Measurements from ENCODE around the gene TMPRSS5.

The TMPRSS5 gene

GRCh38 chr11:113670149-113670830 lies 35.8 kb downstream of the TMPRSS5 start:
- DNase-seq (ENCODE audit: low spot score): no peak

DNA sequence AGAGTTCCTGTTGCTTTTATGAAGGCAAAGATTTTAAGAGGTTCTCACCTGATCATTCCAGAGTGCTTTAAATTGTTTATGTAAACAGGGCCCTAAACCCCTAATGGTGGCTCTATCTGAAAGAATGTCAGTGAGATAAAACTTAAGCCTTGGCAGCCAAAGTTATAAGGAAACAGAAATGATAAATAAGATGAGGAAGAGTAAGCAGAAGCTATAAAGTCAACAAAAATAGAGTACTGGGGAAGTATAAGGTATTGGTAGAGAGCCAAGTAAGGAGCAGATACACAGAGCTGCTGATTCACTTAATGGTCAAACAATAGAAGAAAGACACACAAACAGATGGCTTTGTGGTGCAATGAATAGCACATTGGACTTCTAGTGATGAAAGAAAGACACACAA lies 37.9 kb downstream of the TMPRSS5 start:
- DNase-seq (ENCODE audit: low spot score): no peak

GRCh38 chr11:113667801-113668200 lies 38.3 kb downstream of the TMPRSS5 start:
- no peak for DNase-seq (ENCODE audit: low spot score)

DNA sequence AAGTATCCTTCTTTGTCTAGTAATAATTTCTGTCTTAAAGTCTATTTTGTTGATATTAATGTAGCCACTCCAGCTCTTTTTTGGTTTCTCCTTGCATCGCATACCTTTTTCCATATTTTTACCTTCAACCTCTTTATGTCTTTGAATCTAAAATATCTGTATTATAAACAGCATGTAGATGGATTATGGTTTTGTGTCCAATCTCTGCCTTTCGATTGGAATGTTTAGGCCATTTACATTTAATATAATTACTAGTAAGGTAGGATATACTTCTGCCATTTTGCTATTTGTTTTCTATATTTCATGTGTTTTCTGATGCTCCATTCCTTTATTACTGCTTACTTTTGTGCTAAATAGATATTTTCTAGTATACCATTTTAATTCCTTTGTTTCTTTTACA lies 39.5 kb downstream of the TMPRSS5 start:
- no peak for DNase-seq (ENCODE audit: low spot score)

DNA sequence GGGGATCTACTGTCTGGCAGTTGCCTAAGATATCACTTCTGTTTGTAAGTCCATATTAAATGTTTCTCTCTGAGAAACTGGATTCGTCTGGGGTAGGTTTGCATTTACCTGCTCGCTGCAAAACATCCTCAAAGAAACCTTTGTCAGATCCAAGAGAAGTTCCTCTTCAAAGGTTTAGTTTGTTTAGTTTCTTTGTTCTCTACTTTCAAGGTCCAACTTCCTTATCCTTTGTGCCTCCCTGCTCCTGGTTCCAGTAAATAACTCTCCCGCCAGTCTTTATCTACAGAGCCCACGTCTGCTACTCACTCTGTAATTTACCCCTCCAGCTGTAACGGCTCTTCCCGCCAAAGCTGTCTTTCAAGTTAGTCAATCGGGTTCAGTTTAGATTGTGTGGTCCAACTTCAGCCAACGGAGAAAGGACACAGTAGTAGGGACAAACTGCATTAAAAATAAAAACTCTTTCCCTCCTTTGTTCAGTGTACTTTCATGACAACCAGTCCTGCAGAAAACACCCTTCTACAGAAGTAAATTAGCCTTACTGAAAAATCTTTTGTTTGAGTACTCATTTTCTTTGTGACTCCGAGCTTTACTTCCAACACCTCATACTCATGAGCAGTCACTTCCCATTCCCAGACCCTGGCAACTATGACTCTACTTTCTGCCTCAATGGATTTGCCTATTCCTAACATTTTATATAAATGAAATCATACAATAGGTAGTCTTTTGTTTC lies 41.0 kb downstream of the TMPRSS5 start:
- DNase-seq (ENCODE audit: low spot score): no peak

DNA sequence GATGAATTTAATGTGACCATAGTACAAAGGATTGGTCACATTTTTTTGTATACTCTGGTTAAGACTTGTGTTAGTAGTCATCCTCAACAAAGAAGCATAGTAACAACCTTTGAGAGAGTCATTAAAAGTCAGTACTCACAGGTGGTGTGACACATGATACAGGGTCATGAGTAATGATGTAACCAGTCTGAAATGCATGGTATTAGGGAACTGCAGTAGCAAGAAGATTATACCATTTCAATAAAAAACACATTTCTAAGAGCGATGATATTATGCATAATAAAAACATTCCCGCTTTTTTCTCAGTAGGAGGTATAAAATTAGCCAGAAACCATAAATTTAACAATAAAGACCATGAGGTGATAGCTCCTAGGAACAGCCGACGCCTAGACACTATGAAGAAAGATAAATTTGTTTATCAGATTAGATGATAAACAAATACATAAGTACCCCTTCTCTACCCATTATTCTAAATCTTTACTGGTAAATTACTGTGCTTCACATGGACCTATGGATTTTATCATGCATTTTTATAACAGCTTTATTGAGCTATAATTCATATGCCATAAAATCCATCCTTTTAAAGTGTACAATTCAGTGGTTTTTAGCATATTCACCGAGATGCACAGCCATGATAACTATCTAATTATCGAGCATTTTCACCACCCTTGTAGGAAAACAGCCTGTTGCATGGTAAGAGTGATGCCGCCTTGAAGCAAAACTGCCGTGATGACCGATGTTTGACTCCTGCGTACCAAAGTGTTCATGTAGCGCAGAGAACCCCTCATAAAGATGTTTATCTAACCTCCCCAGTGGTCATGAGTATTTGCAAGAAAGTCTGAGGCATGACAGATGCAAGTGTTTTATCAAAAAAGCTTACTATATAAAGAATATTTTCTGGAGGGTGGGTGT lies 41.8 kb downstream of the TMPRSS5 start:
- DNase-seq (ENCODE audit: low spot score): no peak

GRCh38 chr11:113663567-113663966 lies 42.5 kb downstream of the TMPRSS5 start:
- no peak for DNase-seq (ENCODE audit: low spot score)

GRCh38 chr11:113655771-113656170 lies 50.3 kb downstream of the TMPRSS5 start:
- DNase-seq (ENCODE audit: low spot score): no peak

DNA sequence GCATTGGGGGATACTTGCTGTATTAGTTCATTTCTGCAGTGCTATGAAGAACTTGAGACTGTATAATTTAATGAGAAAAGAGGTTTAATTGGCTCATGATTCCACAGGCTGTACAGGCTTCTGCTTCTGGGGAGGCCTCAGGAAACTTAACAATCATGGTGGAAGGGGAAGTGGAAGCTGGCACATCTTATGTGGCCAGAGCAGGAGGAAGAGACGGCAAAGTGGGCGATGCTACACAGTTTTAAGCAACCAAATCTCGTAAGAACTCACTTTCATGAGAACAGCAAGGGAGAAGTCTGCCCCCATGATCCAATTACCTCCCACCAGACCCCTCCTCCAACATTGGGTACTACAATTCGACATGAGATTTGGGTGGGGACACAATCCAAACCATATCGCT lies 55.1 kb downstream of the TMPRSS5 start:
- DNase-seq (ENCODE audit: low spot score): no peak

- DNase-seq (ENCODE audit: low spot score): no peak
Measured at GRCh38 chr11:113649311-113649710, 56.8 kb downstream of the TMPRSS5 start.

GRCh38 chr11:113647856-113648255 lies 58.3 kb downstream of the TMPRSS5 start:
- DNase-seq (ENCODE audit: low spot score): no peak

DNA sequence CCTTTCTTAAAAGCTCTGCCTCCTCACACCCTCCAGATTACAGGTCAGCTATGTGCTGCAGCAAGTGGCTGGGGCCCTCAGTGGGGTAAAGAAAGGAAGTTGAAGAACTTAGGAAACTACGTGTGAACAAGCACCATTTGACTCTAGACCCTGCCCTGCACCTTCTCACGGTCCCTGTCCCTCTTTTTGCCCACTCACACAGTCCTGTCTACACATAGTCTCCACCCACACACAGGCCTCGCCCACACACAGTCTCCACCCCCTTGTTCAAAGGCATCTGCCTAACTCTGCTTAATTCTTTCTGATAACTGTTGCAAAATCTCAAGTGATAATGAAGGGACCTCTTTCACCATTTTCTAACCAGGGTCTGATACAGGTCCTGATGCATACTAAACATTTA lies 59.0 kb downstream of the TMPRSS5 start:
- no peak for DNase-seq (ENCODE audit: low spot score)

DNA sequence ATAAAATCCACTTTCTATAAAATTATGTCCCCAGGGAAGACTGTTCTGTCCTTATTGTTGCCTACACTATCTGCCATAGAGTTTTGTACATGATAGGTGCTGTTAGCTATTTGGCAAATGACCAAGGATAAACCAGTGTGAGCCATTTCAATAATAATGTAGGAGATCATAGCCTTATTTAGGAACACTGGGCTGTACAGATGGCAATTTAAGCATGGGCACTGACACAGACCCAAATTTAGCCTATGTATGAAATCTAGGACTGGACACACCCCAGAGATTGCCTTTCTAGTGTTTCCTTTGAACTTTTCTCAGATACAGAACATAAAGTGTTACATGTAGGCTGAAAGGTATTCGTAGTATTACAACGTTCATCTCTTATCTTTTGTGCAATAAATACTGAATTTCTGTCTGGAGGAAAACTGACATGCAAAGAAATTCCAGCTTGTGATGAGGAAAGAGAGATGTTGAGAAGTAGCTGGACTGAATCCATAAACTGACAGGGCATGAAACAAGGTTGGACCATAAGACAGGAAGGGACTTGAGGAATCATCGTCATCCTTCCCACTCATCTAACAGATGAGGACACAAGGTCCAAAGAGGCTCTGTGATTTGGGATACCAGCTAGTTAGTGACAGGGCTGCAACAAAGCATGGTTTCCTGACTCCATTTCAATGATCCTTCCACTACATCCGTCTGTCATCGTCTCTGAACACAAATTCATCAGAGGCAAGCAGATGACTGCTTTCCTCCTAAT lies 60.3 kb downstream of the TMPRSS5 start:
- DNase-seq (ENCODE audit: low spot score): no peak

GRCh38 chr11:113644605-113645004 lies 61.5 kb downstream of the TMPRSS5 start:
- DNase-seq (ENCODE audit: low spot score): no peak

GRCh38 chr11:113643701-113644100 lies 62.4 kb downstream of the TMPRSS5 start:
- DNase-seq (ENCODE audit: low spot score): no peak

DNA sequence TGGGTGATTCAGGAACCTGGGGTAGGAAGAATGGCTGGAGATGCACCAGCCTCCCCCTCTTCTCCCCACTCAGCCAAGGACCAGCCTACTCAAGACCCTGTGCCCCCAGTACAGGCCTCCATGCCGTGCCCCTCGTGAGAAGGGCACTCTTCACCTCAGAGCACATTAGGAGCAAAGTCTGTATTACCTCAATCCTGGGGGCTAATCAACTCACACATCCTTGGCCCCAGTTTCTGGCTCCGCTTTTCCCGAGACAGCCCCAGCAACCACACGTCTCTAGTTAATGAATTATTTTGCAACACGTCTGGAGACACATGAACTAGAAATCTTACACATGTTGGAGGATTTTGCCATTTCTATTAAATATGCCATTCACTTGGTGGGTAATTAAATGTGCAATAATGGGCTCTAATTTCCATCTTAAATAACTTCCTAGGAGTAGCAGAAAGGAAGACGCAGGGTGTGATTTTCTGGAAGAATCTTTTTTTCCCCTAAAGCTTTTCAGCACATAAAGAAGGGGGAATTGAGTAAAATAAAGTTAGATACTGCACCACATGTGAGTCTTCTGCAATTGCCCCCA lies 63.0 kb downstream of the TMPRSS5 start:
- DNase-seq (ENCODE audit: low spot score): no peak

- no peak for DNase-seq (ENCODE audit: low spot score)
Measured at GRCh38 chr11:113642090-113642489, 64.0 kb downstream of the TMPRSS5 start.

DNA sequence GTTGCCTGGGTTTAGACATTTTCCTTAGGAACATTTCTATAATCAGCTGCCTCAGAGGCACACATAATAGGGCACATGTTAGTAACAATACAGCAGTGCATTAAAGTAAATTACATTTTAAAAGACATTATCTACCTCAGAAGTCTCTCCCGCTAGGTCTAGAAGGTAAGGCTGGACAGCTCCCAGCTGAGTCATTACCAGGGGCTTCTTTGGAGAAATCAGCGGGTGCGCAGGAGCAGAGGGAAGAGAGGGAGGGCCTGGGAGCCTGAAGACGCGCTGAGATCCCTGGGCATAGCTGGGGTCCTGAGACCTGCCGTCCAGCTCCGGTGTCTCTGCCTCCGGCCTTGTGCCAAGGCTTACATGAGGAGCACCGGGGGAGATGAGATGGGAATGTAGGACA lies 67.7 kb downstream of the TMPRSS5 start:
- DNase-seq (ENCODE audit: low spot score): no peak

DNA sequence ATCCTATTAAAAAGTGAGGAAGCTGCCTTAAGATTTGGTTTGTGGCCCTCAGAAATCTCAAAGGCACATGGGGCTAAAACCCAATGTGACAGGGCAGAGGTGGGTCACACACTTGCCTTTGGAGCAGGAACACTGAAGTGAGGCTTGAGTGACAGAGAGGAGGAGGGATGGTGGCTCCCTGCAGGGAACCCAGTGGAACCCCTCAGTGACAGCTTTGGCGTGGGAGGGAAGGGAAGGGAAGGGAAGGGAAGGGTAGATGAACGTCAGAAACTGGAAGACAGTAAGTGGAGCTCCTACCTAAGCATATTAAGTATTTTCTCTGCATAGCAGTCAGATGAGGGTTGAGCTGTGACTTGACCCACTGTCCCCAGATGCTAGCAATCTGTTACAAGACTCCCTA lies 68.5 kb downstream of the TMPRSS5 start:
- DNase-seq (ENCODE audit: low spot score): no peak
